Right cardiac atrium (tissue), 5 donors: ENCODE measurements around the gene NAA80. TPM values are rescaled to one million over a fixed set of nuclear protein-coding genes. Genes with fewer than 3 reads are reported as not detected.
A peak's percentile ranks its signal among the peaks of the same experiment; 100 is the strongest.

Experiments used
- ATAC-seq, 2 donors: fragments of 200-7000 bp; cut with Tn5 transposase; one replicate each; pipeline versions ENCODE4 v1.8.0 to v1.9.1; 2020; ENCODE audit warnings: moderate library complexity in 2 of 2, mild to moderate bottlenecking in 1 of 2
- DNase-seq, 3 donors: peaks; one replicate each; pipeline ENCODE4 v3.0.0-alpha.2; 2020
- H3K27ac ChIP-seq: one replicate; pipeline ENCODE4 v1.5.1; 2013; ENCODE audit warnings: mild to moderate bottlenecking, low read length, control low read depth, moderate library complexity
- H3K27me3 ChIP-seq: one replicate; pipeline ENCODE4 v1.6.1; 2013; ENCODE audit not compliant: control insufficient read depth, insufficient read depth
- H3K4me1 ChIP-seq: one replicate; pipeline ENCODE4 v1.6.1; 2013; ENCODE audit warnings: low read length; ENCODE audit not compliant: control insufficient read depth, insufficient read depth
- H3K4me3 ChIP-seq: one replicate; pipeline ENCODE4 v1.5.1; 2013; ENCODE audit warnings: low read length, control low read depth
- H3K9me3 ChIP-seq: one replicate; pipeline ENCODE4 v1.6.1; 2013; ENCODE audit warnings: low read length; ENCODE audit not compliant: control insufficient read depth
- WGBS: extraction: QIAGEN DNeasy Blood & Tissue Kit; methylation state at CpG from one replicate; pipeline ENCODE4 v1.1.7; 2013; 5-methylcytosine and 5-hydroxymethylcytosine counted together
- intact Hi-C, 4 donors: fragments of 100-400 bp; cut with DNase I; formaldehyde crosslinking; loops; one replicate each; pipeline versions ENCODE4 v1.11.0 to v1.14.0; 2022 to 2023
- long read RNA-seq, 4 donors: library from polyadenylated mRNA; unstranded; transcript quantifications; one replicate each; pipeline ENCODE4 v2.0.0, GENCODE V29; 2020 to 2021
- polyA plus RNA-seq: library from polyadenylated mRNA; stranded (reverse); fragments of 200-250 nt; gene quantifications from one replicate; pipeline ENCODE4 v1.2.3, GENCODE V29; 2013
- total RNA-seq, 4 donors: library from RNA; stranded (reverse); fragmentation: NEBNext Ultra II Directional; extraction: Animal tissue kit (Norgen Biotek cat#: 25700); gene quantifications; one replicate each; pipeline ENCODE4 v1.2.1, GENCODE V29; 2021
- donor health status: healthy with polysubstance abuse.
- donor health status: DM: no; HTN: yes; CAD: no.
- donor health status: DM: no; HTN: no; CAD: no.
- donor health status: DM: no; HTN: yes; CAD: no; lungs with severe emphysema.
- donor health status: DM: yes; HTN: yes; CAD: no.

NAA80 gene
- 10 to 100 TPM in 1 of 4 donors, 1 to 10 TPM in 3; 8.1 to 11.5 (median 8.7) TPM for total RNA-seq
- 11.3 TPM for polyA plus RNA-seq
- long read RNA-seq, donor 1, partial matches to known transcripts, result 0 of 3 reads
- long read RNA-seq, donor 1, other reads (novel, unspliced or antisense), result 0 of 3 reads
- long read RNA-seq, donor 2, partial matches to known transcripts, result 0 of 1 reads
- long read RNA-seq, donor 2, other reads (novel, unspliced or antisense), result 1 of 1 reads
- long read RNA-seq, donor 3, partial matches to known transcripts, result 0 of 6 reads
- long read RNA-seq, donor 3, other reads (novel, unspliced or antisense), result 2 of 6 reads
- long read RNA-seq, donor 4, transcript NAA80-204 (2 exons, 1,464 nt), result major isoform, 5 of 5 reads
- long read RNA-seq, donor 4, partial matches to known transcripts, result 0 of 5 reads
- long read RNA-seq, donor 4, other reads (novel, unspliced or antisense), result 0 of 5 reads

- DNase-seq, result peak; percentile 99 to 100 (median 100)
- Histone ChIP-seq H3K27me3 (no peaks in the 10 kb centered on the region), H3K4me3 (peak within 1 kb of the TSS; percentile 38), H3K27ac (peak within 1 kb of the TSS; percentile 91), H3K9me3 (no peaks in the 10 kb centered on the region), H3K4me1 (peaks cover 10% of the 10 kb centered on the region)
- under 1% methylated on average over 61 of the region's 61 CpGs for WGBS
- ATAC-seq, result peak; percentile 86 to 92
- intact Hi-C loops, result no loop called here
Measured at GRCh38 chr3:50298836-50299637, at the start of gene NAA80, which contains the start of gene HYAL3. Gene NAA80, minus strand, starts transcription at chr3:50299405. Its CDS starts 1,942 bp downstream, at chr3:50297463. Gene HYAL3, minus strand, starts transcription at chr3:50299405. Its CDS starts 3,803 bp downstream, at chr3:50295602.

GRCh38 chr3:50347187-50347813 lies 48.1 kb upstream of the NAA80 start:
- no peak for ATAC-seq
- no peak overlapping the region for H3K27ac ChIP-seq
- peaks cover 7% of the 10 kb centered on the region for H3K4me1 ChIP-seq

GRCh38 chr3:50345586-50346234 lies 46.5 kb upstream of the NAA80 start, which contains the start of gene ZMYND10:
Gene ZMYND10, minus strand, starts transcription at chr3:50345732. Its CDS starts 153 bp downstream, at chr3:50345579.
- Histone ChIP-seq H3K9me3 (no peaks in the 10 kb centered on the region), H3K27me3 (no peaks in the 10 kb centered on the region), H3K4me1 (peaks cover 4% of the 10 kb centered on the region), H3K4me3 (peak within 1 kb of the TSS; percentile 18), H3K27ac (no peak within 1 kb of the TSS)
- 9% methylated on average over 45 of the region's 45 CpGs for WGBS
- DNase-seq (peak; percentile 85 to 94 (median 92)), ATAC-seq (peak; percentile 41 to 43)
- intact Hi-C loops, result loop anchor here in 2 of 4 donors (2.0 to 5.0 kb wide), 2 partner anchors 197 to 203 kb away; no protein-coding TSS in a partner anchor

More at GRCh38 chr3:50347187-50347813, 48.1 kb upstream of the NAA80 start:
- H3K9me3 ChIP-seq, result no peaks in the 10 kb centered on the region
- peak; percentile 76 to 86 (median 84) for DNase-seq
- 27% methylated on average over 14 of the region's 14 CpGs for whole genome bisulfite sequencing
- H3K27me3 ChIP-seq, result no peaks in the 10 kb centered on the region
- intact Hi-C loops, result loop anchor here in 2 of 4 donors (2.0 to 5.0 kb wide), 2 partner anchors 195 to 202 kb away; no protein-coding TSS in a partner anchor
- H3K4me3 ChIP-seq, result no peak overlapping the region

- no peak for ATAC-seq
- Histone ChIP-seq H3K27me3 (no peaks in the 10 kb centered on the region), H3K4me3 (peak overlapping the region; percentile 18), H3K9me3 (no peaks in the 10 kb centered on the region), H3K4me1 (peaks cover 4% of the 10 kb centered on the region), H3K27ac (no peak overlapping the region)
- DNase-seq, result peak in 1 of 3 donors; percentile 50
- WGBS, result 66% methylated on average over 8 of the region's 8 CpGs
- intact Hi-C loops, result loop anchor here in 1 of 4 donors (5.0 kb wide), 1 partner anchor 197 kb away; no protein-coding TSS in a partner anchor
Measured at GRCh38 chr3:50345008-50345407, 45.8 kb upstream of the NAA80 start.

GRCh38 chr3:50342813-50343633 lies 43.8 kb upstream of the NAA80 start:
- intact Hi-C loops, result no loop called here
- ATAC-seq, result no peak
- WGBS, result 84% methylated on average over 13 of the region's 13 CpGs

GRCh38 chr3:50341996-50342650 lies 42.9 kb upstream of the NAA80 start:
- peak in 2 of 3 donors; percentile 37 to 62 for DNase-seq
- H3K4me3 ChIP-seq, result no peak overlapping the region
- H3K4me1 ChIP-seq, result no peaks in the 10 kb centered on the region
- H3K9me3 ChIP-seq, result no peaks in the 10 kb centered on the region
- no peak overlapping the region for H3K27ac ChIP-seq
- intact Hi-C loops, result no loop called here
- 91% methylated on average over 13 of the region's 13 CpGs for WGBS
- no peak for ATAC-seq
- no peaks in the 10 kb centered on the region for H3K27me3 ChIP-seq

More at GRCh38 chr3:50342813-50343633, 43.8 kb upstream of the NAA80 start:
- Histone ChIP-seq H3K27ac (no peak overlapping the region), H3K4me1 (no peaks in the 10 kb centered on the region), H3K4me3 (no peak overlapping the region), H3K9me3 (no peaks in the 10 kb centered on the region), H3K27me3 (no peaks in the 10 kb centered on the region)
- peak in 2 of 3 donors; percentile 40 to 54 for DNase-seq

GRCh38 chr3:50341537-50341936 lies 42.3 kb upstream of the NAA80 start:
- Histone ChIP-seq H3K4me1 (no peaks in the 10 kb centered on the region), H3K27me3 (no peaks in the 10 kb centered on the region), H3K27ac (peak overlapping the region; percentile 1), H3K4me3 (peak overlapping the region; percentile 12), H3K9me3 (no peaks in the 10 kb centered on the region)
- ATAC-seq, result no peak
- 86% methylated on average over 9 of the region's 9 CpGs for WGBS
- intact Hi-C loops, result no loop called here
- peak in 2 of 3 donors; percentile 63 to 73 for DNase-seq

- Histone ChIP-seq H3K4me3 (peak within 1 kb of the TSS; percentile 12), H3K9me3 (no peaks in the 10 kb centered on the region), H3K27ac (peak within 1 kb of the TSS; percentile 53), H3K4me1 (no peaks in the 10 kb centered on the region), H3K27me3 (no peaks in the 10 kb centered on the region)
- DNase-seq, result peak; percentile 89 to 95 (median 95)
- ATAC-seq, result peak; percentile 56 to 62
- WGBS, result 7% methylated on average over 85 of the region's 85 CpGs
- intact Hi-C loops, result no loop called here
Measured at GRCh38 chr3:50340448-50341329, 41.5 kb upstream of the NAA80 start, which contains the start of gene RASSF1. Gene RASSF1, minus strand, starts transcription at chr3:50340836. Its CDS starts 31 bp downstream, at chr3:50340805.
